ENCODE data around the gene SEC14L5. TPM values are rescaled to one million over a fixed set of nuclear protein-coding genes. Genes with fewer than 3 reads are reported as not detected.

SEC14L5 gene
- total RNA-seq, 1 experiment from 2014 or later, result not detected

- ATAC-seq, result peak; percentile 67
- ChIA-PET POLR2A (ENCODE audit: unreplicated experiment) (interaction anchor here (0.5 kb wide), 1 partner anchor 1837 kb away, joined by 16 read pairs; no protein-coding TSS in a partner anchor), CTCF (no interaction called here)
- no peaks in the 10 kb centered on the region for H4K20me1 ChIP-seq (ENCODE audit: low read length)
- no peak overlapping the region for H2AFZ ChIP-seq (ENCODE audit: low read length)
- intact Hi-C loops (cut with micrococcal nuclease), result loop anchor here (10.0 kb wide), 1 partner anchor 210 kb away; the partner anchor contains the start of genes ANKS3 and DNAAF8
- H3K27me3 ChIP-seq (ENCODE audit: low read length), result no peaks in the 10 kb centered on the region
- BruUV-seq (replicated peaks), result TSS peak; percentile 13
- peaks cover 37% of the 10 kb centered on the region for H3K4me1 ChIP-seq (ENCODE audit: insufficient read depth, low read length)
- H3K4me3 ChIP-seq (ENCODE audit: low read length), result peak overlapping the region; percentile 38; the same call in 1 of the 2 replicates
- peak overlapping the region; percentile 75 for H3K4me2 ChIP-seq (ENCODE audit: low read length)
- peak overlapping the region; percentile 92 for H3K27ac ChIP-seq (ENCODE audit: low read length)
- H3K9ac ChIP-seq (ENCODE audit: low read length), result peak overlapping the region; percentile 52
- peaks cover 9% of the 10 kb centered on the region for H3F3A ChIP-seq (ENCODE audit: low read length, unreplicated experiment)
- no peaks in the 10 kb centered on the region for H3K36me3 ChIP-seq (ENCODE audit: low read depth, low read length)
- peak; percentile 93 for DNase-seq
- TF ChIP-seq CTCF (conservative IDR thresholded peaks at IDR 0.05; ENCODE audit: low read depth, low read length) (no peak), EZH2 (IDR thresholded peaks at IDR 0.05; ENCODE audit: low read length, unreplicated experiment) (no peak), EZH2phosphoT487 (IDR thresholded peaks at IDR 0.05; ENCODE audit: borderline replicate concordance, low read length) (no peak)
- H3K9me2 ChIP-seq (replicated peaks; ENCODE audit: low read length), result no peaks in the 10 kb centered on the region
- H3K79me2 ChIP-seq (ENCODE audit: low read length), result no peaks in the 10 kb centered on the region
- H3K9me3 ChIP-seq (ENCODE audit: low read length), result no peaks in the 10 kb centered on the region
These were observed 13.5 kb upstream of the SEC14L5 start for GRCh38 chr16:4944333-4945281.

- H3K9ac ChIP-seq (ENCODE audit: low read length), result peak overlapping the region; percentile 52; the same call in 1 of the 2 replicates
- TF ChIP-seq CTCF (conservative IDR thresholded peaks at IDR 0.05; ENCODE audit: low read depth, low read length), result no peak
- TF ChIP-seq EZH2phosphoT487 (IDR thresholded peaks at IDR 0.05; ENCODE audit: borderline replicate concordance, low read length), result no peak
- TF ChIP-seq EZH2 (IDR thresholded peaks at IDR 0.05; ENCODE audit: low read length, unreplicated experiment), result no peak
These were observed 12.3 kb upstream of the SEC14L5 start for GRCh38 chr16:4945560-4946502.

More at GRCh38 chr16:4945560-4946502, 12.3 kb upstream of the SEC14L5 start:
- Histone ChIP-seq H3K4me3 (ENCODE audit: low read length) (no peak overlapping the region; the same call in 1 of the 2 replicates), H3K36me3 (ENCODE audit: low read depth, low read length) (no peaks in the 10 kb centered on the region), H3K9me3 (ENCODE audit: low read length) (no peaks in the 10 kb centered on the region), H3F3A (ENCODE audit: low read length, unreplicated experiment) (peaks cover 9% of the 10 kb centered on the region), H4K20me1 (ENCODE audit: low read length) (no peaks in the 10 kb centered on the region), H3K79me2 (ENCODE audit: low read length) (no peaks in the 10 kb centered on the region), H3K4me2 (ENCODE audit: low read length) (peak overlapping the region; percentile 75), H3K4me1 (ENCODE audit: insufficient read depth, low read length) (peaks cover 37% of the 10 kb centered on the region), H2AFZ (ENCODE audit: low read length) (no peak overlapping the region), H3K9me2 (replicated peaks; ENCODE audit: low read length) (no peaks in the 10 kb centered on the region), H3K27ac (ENCODE audit: low read length) (peak overlapping the region; percentile 92), H3K27me3 (ENCODE audit: low read length) (no peaks in the 10 kb centered on the region)
- POLR2A ChIA-PET (ENCODE audit: unreplicated experiment), result interaction anchor here (0.5 kb wide), 1 partner anchor 1838 kb away, joined by 16 read pairs; no protein-coding TSS in a partner anchor
- intact Hi-C loops (cut with micrococcal nuclease), result loop anchor here (10.0 kb wide), 1 partner anchor 211 kb away; the partner anchor contains the start of genes ANKS3 and DNAAF8
- CTCF ChIA-PET, result no interaction called here
- DNase-seq (peak; percentile 94), ATAC-seq (peak; percentile 57)
- no TSS peak for BruUV-seq (replicated peaks)

All from PC-3 (cell line).